IMR-90 (cell line): ENCODE measurements around the gene TBC1D16. TPM values are rescaled to one million over a fixed set of nuclear protein-coding genes. Genes with fewer than 3 reads are reported as not detected.

Experiments used
- ATAC-seq: fragments of 200-7000 bp; cut with Tn5 transposase; 2 replicates; pipeline ENCODE4 v1.9.1; 2020; ENCODE audit warnings: low read depth, mild to moderate bottlenecking, moderate library complexity
- BruUV-seq: library from RNA; stranded (reverse); fragments of 400-500 nt; replicated peaks from 2 replicates; lab custom pipeline; 2021; lab: Mats Ljungman, UMichigan
- CTCF ChIA-PET: fragments of 300-600 bp; formaldehyde crosslinking; extraction: SDS; loops from one replicate; lab custom pipeline; 2021; ENCODE audit warnings: antibody characterized with exemption; lab: Yijun Ruan, JAX
- POLR2A ChIA-PET: fragments of 300-600 bp; sonication (Branson Sonifier 250); formaldehyde crosslinking; loops from one replicate; lab custom pipeline; 2022; ENCODE audit warnings: antibody characterized with exemption; ENCODE audit not compliant: unreplicated experiment; lab: Charles Lee
- DNase-seq: peaks from one replicate; pipeline ENCODE4 v3.0.0; 2013
- H2AFZ ChIP-seq: replicated peaks from 2 replicates; pipeline ENCODE3; 2013; ENCODE audit warnings: low read length, mild to moderate bottlenecking; ENCODE audit not compliant: poor library complexity
- H2AK5ac ChIP-seq: 2 replicates; pipeline ENCODE4 v1.6.1; 2013; ENCODE audit warnings: low read depth, low read length, inconsistent platforms
- H2AK9ac ChIP-seq: replicated peaks from 2 replicates; pipeline ENCODE3; 2013; ENCODE audit warnings: mild to moderate bottlenecking, low read depth, low read length, moderate library complexity; ENCODE audit not compliant: poor library complexity
- H2BK120ac ChIP-seq: 2 replicates; pipeline ENCODE4 v1.6.1; 2013; ENCODE audit warnings: low read depth, low read length, inconsistent platforms
- H2BK15ac ChIP-seq: 3 replicates; pipeline ENCODE4 v1.6.1; 2013; ENCODE audit warnings: low read depth, low read length, inconsistent platforms
- H2BK20ac ChIP-seq: 2 replicates; pipeline ENCODE4 v1.6.1; 2013; ENCODE audit warnings: low read depth, mild to moderate bottlenecking, inconsistent platforms, low read length, moderate library complexity
- H2BK5ac ChIP-seq: 2 replicates; pipeline ENCODE4 v1.6.1; 2013; ENCODE audit warnings: mild to moderate bottlenecking, low read depth, low read length, inconsistent platforms; ENCODE audit not compliant: poor library complexity, severe bottlenecking
- H3K14ac ChIP-seq: replicated peaks from 2 replicates; pipeline ENCODE4 v1.6.1; 2013; ENCODE audit warnings: low read depth, low read length, inconsistent platforms
- H3K18ac ChIP-seq: 2 replicates; pipeline ENCODE4 v1.6.1; 2013; ENCODE audit warnings: low read depth, low read length, control low read depth
- H3K23ac ChIP-seq: 2 replicates; pipeline ENCODE4 v1.6.1; 2013; ENCODE audit warnings: low read depth, low read length, inconsistent platforms
- H3K27ac ChIP-seq: 2 replicates; pipeline ENCODE4 v1.5.1; 2013; ENCODE audit warnings: mild to moderate bottlenecking, control low read depth, low read length; ENCODE audit not compliant: insufficient read depth
- H3K27me3 ChIP-seq: 2 replicates; pipeline ENCODE4 v1.6.1; 2013; ENCODE audit warnings: low read length; ENCODE audit not compliant: control insufficient read depth, insufficient read depth
- H3K36me3 ChIP-seq: 2 replicates; pipeline ENCODE4 v1.6.1; 2013; ENCODE audit warnings: low read length, mixed read lengths; ENCODE audit not compliant: control insufficient read depth, insufficient read depth
- H3K4ac ChIP-seq: 2 replicates; pipeline ENCODE4 v1.6.1; 2013; ENCODE audit warnings: low read depth, low read length, inconsistent platforms
- H3K4me1 ChIP-seq: 2 replicates; pipeline ENCODE4 v1.6.1; 2013; ENCODE audit warnings: low read length, mixed read lengths; ENCODE audit not compliant: control insufficient read depth, insufficient read depth
- H3K4me2 ChIP-seq: 2 replicates; pipeline ENCODE4 v1.6.1; 2013; ENCODE audit warnings: low read depth, mild to moderate bottlenecking, control low read depth, low read length, moderate library complexity
- H3K4me3 ChIP-seq: 2 replicates; pipeline ENCODE4 v1.5.1; 2013; ENCODE audit warnings: low read depth, mild to moderate bottlenecking, control low read depth, low read length, moderate library complexity; ENCODE audit not compliant: insufficient read depth
- H3K56ac ChIP-seq: 2 replicates; pipeline ENCODE4 v1.6.1; 2013; ENCODE audit warnings: low read length, inconsistent platforms; ENCODE audit not compliant: insufficient read depth; ENCODE audit errors: extremely low read depth
- H3K79me1 ChIP-seq, 2 experiments: 2 replicates each; pipeline ENCODE4 v1.6.1; 2013; ENCODE audit warnings: low read length in 2 of 2, inconsistent platforms in 1 of 2, low read depth in 1 of 2
- H3K9ac ChIP-seq: 2 replicates; pipeline ENCODE4 v1.6.1; 2013; ENCODE audit warnings: low read depth, low read length, control low read depth
- H3K9me1 ChIP-seq: 2 replicates; pipeline ENCODE4 v1.6.1; 2013; ENCODE audit warnings: low read length, inconsistent platforms; ENCODE audit not compliant: insufficient read depth
- H3K9me3 ChIP-seq: 2 replicates; pipeline ENCODE4 v1.6.1; 2013; ENCODE audit warnings: low read length; ENCODE audit not compliant: control insufficient read depth, insufficient read depth
- H4K20me1 ChIP-seq: 2 replicates; pipeline ENCODE4 v1.6.1; 2013; ENCODE audit warnings: low read length, inconsistent platforms; ENCODE audit not compliant: insufficient read depth
- H4K5ac ChIP-seq: 2 replicates; pipeline ENCODE4 v1.6.1; 2013; ENCODE audit warnings: mild to moderate bottlenecking, low read depth, low read length, control low read depth
- H4K8ac ChIP-seq, 2 experiments: 2 replicates each; pipeline ENCODE4 v1.6.1; 2013; ENCODE audit warnings: low read depth in 2 of 2, low read length in 2 of 2, control low read depth in 1 of 2, inconsistent platforms in 1 of 2
- H4K91ac ChIP-seq: 2 replicates; pipeline ENCODE4 v1.6.1; 2013; ENCODE audit warnings: low read depth, low read length, inconsistent platforms; ENCODE audit not compliant: insufficient read depth
- MAZ ChIP-seq: IDR thresholded peaks from 2 replicates; pipeline ENCODE4 v1.6.1; 2012; ENCODE audit warnings: low read depth, mild to moderate bottlenecking, low read length, improper control_type of control experiment, moderate library complexity, borderline replicate concordance
- MXI1 ChIP-seq: IDR thresholded peaks from 2 replicates; pipeline ENCODE4 v1.6.1; 2012; ENCODE audit warnings: low read depth, mild to moderate bottlenecking, low read length, moderate library complexity, borderline replicate concordance
- RAD21 ChIP-seq: IDR thresholded peaks from 2 replicates; pipeline ENCODE4 v1.6.1; 2012; ENCODE audit warnings: low read length, improper control_type of control experiment
- WGBS, 2 experiments: methylation state at CpG; one replicate each; pipeline versions ENCODE4 v1.1.5 to v1.1.7; 2013; ENCODE audit warnings: missing lambda C conversion rate in 2 of 2; ENCODE audit not compliant: insufficient read length in 1 of 2; ENCODE audit errors: extremely low coverage in 2 of 2; 5-methylcytosine and 5-hydroxymethylcytosine counted together
- dilution Hi-C: fragments of 300-500 bp; cut with HindIII; formaldehyde crosslinking; loops from one replicate; pipeline ENCODE4 v1.14.3; 2018; ENCODE audit warnings: low sequenced_read_pairs; ENCODE audit not compliant: unreplicated experiment
- in situ Hi-C: fragments of 300-500 bp; cut with MboI; formaldehyde crosslinking; loops from 3 replicates; pipeline ENCODE4 v1.14.3; 2019; ENCODE audit warnings: low sequenced_read_pairs, inconsistent platforms, mixed read lengths
- intact Hi-C: fragments of 100-400 bp; cut with micrococcal nuclease; formaldehyde crosslinking; loops from 2 replicates; pipeline ENCODE4 v1.10.0; 2022
- polyA plus RNA-seq, 3 experiments: library from polyadenylated mRNA; depleted of rRNA; stranded (reverse); fragments of >200 nt; gene quantifications; 2 replicates each; pipeline ENCODE4 v1.2.3, GENCODE V29; 2012; ENCODE audit warnings: low replicate concordance in 1 of 3
- total RNA-seq: library from RNA; depleted of rRNA; stranded (reverse); fragments of >200 nt; gene quantifications from 2 replicates; pipeline ENCODE4 v1.2.3, GENCODE V29; 2012

Gene TBC1D16
- total and polyA plus RNA-seq, 2 of the 4 experiments (the other 2 are of a cell fraction) = 10.1 to 16.7 TPM

- TF ChIP-seq MAZ = no peak
Observed at GRCh38 chr17:80081596-80081995, 45.9 kb upstream of the TBC1D16 start (continued).

GRCh38 chr17:80080081-80080480 lies 44.4 kb upstream of the TBC1D16 start:
- H4K20me1 ChIP-seq = no peaks in the 10 kb centered on the region
- no TSS peak for BruUV-seq
- H3K9me3 ChIP-seq = no peaks in the 10 kb centered on the region

More at GRCh38 chr17:80080081-80080480, 44.4 kb upstream of the TBC1D16 start:
- no peak overlapping the region for H3K27ac ChIP-seq
- H3K23ac ChIP-seq = no peak overlapping the region
- H3K9me1 ChIP-seq = no peaks in the 10 kb centered on the region
- H3K4ac ChIP-seq = no peak overlapping the region
- H2AK9ac ChIP-seq = no peak overlapping the region
- in situ Hi-C loops = no loop called here
- dilution Hi-C loops = no loop called here
- POLR2A ChIA-PET = no interaction called here
- H2BK15ac ChIP-seq = no peak overlapping the region
- H2BK20ac ChIP-seq = no peak overlapping the region
- no peak overlapping the region for H4K91ac ChIP-seq
- no peak overlapping the region for H3K4me2 ChIP-seq
- no peak overlapping the region for H3K18ac ChIP-seq
- H3K14ac ChIP-seq = no peak overlapping the region
- no peak overlapping the region for H3K56ac ChIP-seq
- DNase-seq = peak; percentile 24
- no peaks in the 10 kb centered on the region for H3K79me1 ChIP-seq
- no peak overlapping the region for H2AFZ ChIP-seq
- intact Hi-C loops = loop anchor here (5.0 to 10.0 kb wide), 2 partner anchors 73 to 175 kb away; no protein-coding TSS in a partner anchor
- no peak overlapping the region for H2AK5ac ChIP-seq
- H4K5ac ChIP-seq = no peak overlapping the region
- CTCF ChIA-PET = interaction anchor here (0.6 kb wide), 1 partner anchor 24 kb away, joined by 4 read pairs; no protein-coding TSS in a partner anchor
- ATAC-seq = no peak
- no peak overlapping the region for H4K8ac ChIP-seq
- no peak overlapping the region for H3K4me3 ChIP-seq
- H2BK5ac ChIP-seq = no peak overlapping the region
- H3K4me1 ChIP-seq = no peaks in the 10 kb centered on the region
- H2BK120ac ChIP-seq = no peak overlapping the region
- TF ChIP-seq RAD21 (no peak), MXI1 (no peak)
- H3K27me3 ChIP-seq = no peaks in the 10 kb centered on the region
- H3K36me3 ChIP-seq = no peaks in the 10 kb centered on the region
- 87% methylated on average over 3 of the region's 6 CpGs; no CpG with 5 or more reads in 1 of the 2 experiments for WGBS, 2 experiments
- no peak overlapping the region for H3K9ac ChIP-seq
